MM.1S (cell line): ENCODE data around the gene SIGLEC11.

Experiments
- EZH2 ChIP-seq: fragments of 300-600 bp; sonication (generic); optimal IDR thresholded peaks from 2 replicates; pipeline ENCODE3; 2017; ENCODE audit warnings: low read depth, mild to moderate bottlenecking, antibody characterized with exemption, low read length, mixed read lengths
- EZH2phosphoT487 ChIP-seq: fragments of 300-600 bp; sonication (generic); IDR thresholded peaks from 2 replicates; pipeline ENCODE4 v1.6.1; 2018; ENCODE audit warnings: antibody characterized with exemption, low read length
- TF ChIP-seq, protein P1 (sequence below): fragments of 300-600 bp; sonication (generic); IDR thresholded peaks from 2 replicates; pipeline ENCODE4 v1.5.1; 2016; ENCODE audit warnings: antibody characterized with exemption, low read length, mixed read lengths

DNA sequence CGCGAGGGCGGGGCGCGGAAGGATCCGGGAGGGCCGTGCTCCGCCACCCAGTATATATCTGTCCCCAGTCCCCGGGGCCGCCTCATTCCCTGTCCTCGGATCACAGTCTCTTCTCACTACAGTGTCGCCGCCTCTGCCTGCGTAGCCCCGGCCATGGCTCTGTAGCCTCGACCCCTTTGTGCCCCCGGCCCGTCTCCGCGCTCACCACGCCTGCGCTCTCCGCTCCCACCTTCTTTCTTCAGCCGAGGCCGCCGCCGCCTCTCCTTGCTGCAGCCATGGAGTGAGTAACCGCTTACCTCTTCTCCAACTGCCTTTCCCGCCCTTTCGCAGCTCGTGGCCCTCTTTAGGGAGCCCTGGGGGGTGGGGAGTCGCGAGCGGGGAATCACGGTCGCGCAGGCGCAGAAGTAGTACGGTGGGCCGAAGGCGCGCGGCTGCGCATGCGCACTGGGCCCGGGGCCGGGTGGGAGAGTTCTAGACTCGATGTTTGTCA lies 31.8 kb downstream of the SIGLEC11 start, which contains the start of the genes ATF5 and NUP62:
- TF ChIP-seq, protein P1, sequence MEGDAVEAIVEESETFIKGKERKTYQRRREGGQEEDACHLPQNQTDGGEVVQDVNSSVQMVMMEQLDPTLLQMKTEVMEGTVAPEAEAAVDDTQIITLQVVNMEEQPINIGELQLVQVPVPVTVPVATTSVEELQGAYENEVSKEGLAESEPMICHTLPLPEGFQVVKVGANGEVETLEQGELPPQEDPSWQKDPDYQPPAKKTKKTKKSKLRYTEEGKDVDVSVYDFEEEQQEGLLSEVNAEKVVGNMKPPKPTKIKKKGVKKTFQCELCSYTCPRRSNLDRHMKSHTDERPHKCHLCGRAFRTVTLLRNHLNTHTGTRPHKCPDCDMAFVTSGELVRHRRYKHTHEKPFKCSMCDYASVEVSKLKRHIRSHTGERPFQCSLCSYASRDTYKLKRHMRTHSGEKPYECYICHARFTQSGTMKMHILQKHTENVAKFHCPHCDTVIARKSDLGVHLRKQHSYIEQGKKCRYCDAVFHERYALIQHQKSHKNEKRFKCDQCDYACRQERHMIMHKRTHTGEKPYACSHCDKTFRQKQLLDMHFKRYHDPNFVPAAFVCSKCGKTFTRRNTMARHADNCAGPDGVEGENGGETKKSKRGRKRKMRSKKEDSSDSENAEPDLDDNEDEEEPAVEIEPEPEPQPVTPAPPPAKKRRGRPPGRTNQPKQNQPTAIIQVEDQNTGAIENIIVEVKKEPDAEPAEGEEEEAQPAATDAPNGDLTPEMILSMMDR = no peak
- TF ChIP-seq EZH2 (no peak), EZH2phosphoT487 (no peak)
